ENCODE data around the gene IGF1R. TPM values are rescaled to one million over a fixed set of nuclear protein-coding genes. Genes with fewer than 3 reads are reported as not detected.

Gene IGF1R
- total RNA-seq, 2 donors from 2014 or later = 32.1 to 64.1 TPM

DNA sequence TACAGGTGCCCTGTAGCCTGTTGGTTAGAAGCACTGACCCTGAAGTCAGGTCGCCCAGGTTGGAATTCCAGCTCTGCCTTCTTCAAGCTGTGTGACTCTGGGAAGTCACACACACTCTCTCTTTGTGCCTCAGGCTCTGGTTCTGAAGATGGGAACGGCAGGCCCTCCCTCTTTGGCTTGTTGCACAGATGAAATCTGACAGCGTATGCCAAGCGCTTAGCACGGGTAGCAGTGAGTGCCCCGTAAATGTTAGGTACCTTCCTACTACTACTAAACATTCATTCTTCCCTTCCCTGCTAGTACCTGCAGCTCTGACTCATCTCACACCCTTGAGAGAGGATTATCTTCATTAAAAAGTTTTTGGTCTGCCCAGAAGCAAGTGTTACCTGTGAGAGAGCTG is 220.2 kb downstream of the IGF1R start:
- H3K36me3 ChIP-seq = no peaks in the 10 kb centered on the region
- no peak for DNase-seq (ENCODE audit: low spot score)
- no peak overlapping the region for H3K4me3 ChIP-seq
- H3K27me3 ChIP-seq = no peaks in the 10 kb centered on the region
- TF ChIP-seq CTCF (IDR thresholded peaks at IDR 0.05) = no peak
- H3K4me1 ChIP-seq = peaks cover 0 to 50% of the 10 kb centered on the region in 2 donors
- H3K27ac ChIP-seq = peak overlapping the region; percentile 11 to 18
- H3K9me3 ChIP-seq = no peaks in the 10 kb centered on the region

- H3K4me3 ChIP-seq = no peak overlapping the region
- TF ChIP-seq CTCF (IDR thresholded peaks at IDR 0.05) = no peak
- DNase-seq (ENCODE audit: low spot score) = no peak
- peaks cover 0 to 50% of the 10 kb centered on the region in 2 donors for H3K4me1 ChIP-seq
- no peaks in the 10 kb centered on the region for H3K27me3 ChIP-seq
- H3K27ac ChIP-seq = peak overlapping the region; percentile 72 to 82
- H3K9me3 ChIP-seq = no peaks in the 10 kb centered on the region
- no peaks in the 10 kb centered on the region for H3K36me3 ChIP-seq
These were observed 222.4 kb downstream of the IGF1R start for GRCh38 chr15:98870788-98871187.

DNA sequence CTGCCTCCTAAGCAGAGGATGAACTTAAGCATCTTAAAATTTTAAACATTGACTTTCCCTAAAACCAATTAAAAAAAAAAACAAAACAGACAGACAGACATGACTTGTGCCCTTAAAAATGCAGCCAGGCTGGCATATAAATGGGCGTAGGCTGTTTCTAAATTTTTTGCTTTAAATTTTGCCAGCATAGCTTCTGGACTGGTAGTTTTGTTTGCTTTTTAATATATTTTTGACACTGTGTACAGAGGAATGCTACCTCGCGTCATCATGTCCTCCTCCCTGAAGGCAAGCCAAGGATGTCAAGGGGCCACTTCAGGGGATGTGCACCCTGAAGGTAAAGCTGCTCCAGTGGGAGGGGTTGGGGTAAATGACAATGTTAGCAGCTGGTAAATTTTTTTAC is 224.4 kb downstream of the IGF1R start:
- DNase-seq (ENCODE audit: low spot score) = no peak
- peaks cover 0 to 59% of the 10 kb centered on the region in 2 donors for H3K4me1 ChIP-seq
- H3K27me3 ChIP-seq = no peaks in the 10 kb centered on the region
- no peak overlapping the region for H3K4me3 ChIP-seq
- peak overlapping the region; percentile 72 to 82 for H3K27ac ChIP-seq
- TF ChIP-seq CTCF (IDR thresholded peaks at IDR 0.05) = no peak
- no peaks in the 10 kb centered on the region for H3K36me3 ChIP-seq
- no peaks in the 10 kb centered on the region for H3K9me3 ChIP-seq

DNA sequence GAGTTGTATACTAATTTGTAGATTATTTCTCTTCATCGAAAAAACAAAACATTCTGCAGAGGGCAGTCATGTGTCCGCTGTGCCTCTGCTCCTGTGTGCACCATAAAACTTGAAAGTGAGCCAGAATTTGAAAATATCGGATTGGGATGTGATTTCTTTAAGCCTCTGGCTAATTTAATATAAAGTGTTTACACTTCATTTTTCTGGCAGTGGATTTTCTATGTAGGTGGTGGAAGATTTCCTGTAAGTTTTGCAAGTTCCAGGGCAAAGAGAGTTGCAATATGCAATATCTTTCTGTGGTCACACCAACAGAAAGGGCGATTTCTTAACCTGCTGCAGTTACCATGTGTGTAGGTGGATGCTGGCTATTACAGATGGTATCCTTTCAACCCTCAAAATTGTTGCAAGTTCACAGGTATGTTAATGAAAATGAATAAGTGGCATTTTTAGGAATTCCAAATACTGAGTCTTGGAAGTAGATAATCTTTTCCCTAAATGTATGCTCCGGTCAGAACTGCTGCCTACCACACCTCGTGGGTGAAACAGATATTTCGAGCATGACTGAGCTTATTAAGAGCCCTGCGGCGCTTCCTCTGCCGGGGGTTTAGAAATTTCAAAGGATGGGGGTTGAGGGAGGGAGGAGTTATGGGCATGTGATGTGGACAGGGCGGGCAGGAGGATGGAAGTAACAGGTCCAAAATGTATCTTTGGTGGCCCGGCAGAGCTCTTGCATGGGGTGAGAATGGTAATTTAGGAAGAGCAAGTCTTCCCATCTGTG is 225.3 kb downstream of the IGF1R start:
- no peak for TF ChIP-seq CTCF (IDR thresholded peaks at IDR 0.05)
- Histone ChIP-seq H3K4me1 (peaks cover 0 to 65% of the 10 kb centered on the region in 2 donors), H3K27ac (peak overlapping the region; percentile 72 to 82), H3K9me3 (no peaks in the 10 kb centered on the region), H3K27me3 (no peaks in the 10 kb centered on the region), H3K4me3 (no peak overlapping the region), H3K36me3 (no peaks in the 10 kb centered on the region)
- DNase-seq (ENCODE audit: low spot score) = no peak

- peak overlapping the region; percentile 72 to 82 for H3K27ac ChIP-seq
- DNase-seq (ENCODE audit: low spot score) = no peak
- no peak for TF ChIP-seq CTCF (IDR thresholded peaks at IDR 0.05)
- peaks cover 0 to 65% of the 10 kb centered on the region in 2 donors for H3K4me1 ChIP-seq
- H3K27me3 ChIP-seq = no peaks in the 10 kb centered on the region
- no peaks in the 10 kb centered on the region for H3K9me3 ChIP-seq
- no peaks in the 10 kb centered on the region for H3K36me3 ChIP-seq
- H3K4me3 ChIP-seq = no peak overlapping the region
These were observed 226.0 kb downstream of the IGF1R start for GRCh38 chr15:98874370-98874769.

DNA sequence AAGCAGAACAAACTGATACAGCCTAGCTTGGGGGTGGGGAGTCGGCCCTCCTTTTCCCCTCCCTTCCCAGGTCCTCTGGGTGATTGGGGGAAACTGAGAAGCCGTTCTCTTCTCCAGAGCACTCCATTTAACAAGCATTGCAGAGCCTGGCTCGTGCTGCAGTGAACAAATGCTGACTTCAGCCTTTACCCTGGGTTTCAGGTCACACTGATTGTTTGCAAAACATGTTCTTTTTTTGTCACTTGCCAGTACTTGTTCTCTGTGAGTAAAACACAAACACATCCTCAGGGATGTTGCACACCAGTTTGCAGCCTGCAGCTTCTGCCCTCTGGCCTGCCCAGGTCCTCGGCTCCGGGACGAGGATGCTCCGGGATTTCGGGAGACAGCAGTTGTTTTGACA is 226.4 kb downstream of the IGF1R start:
- Histone ChIP-seq H3K9me3 (no peaks in the 10 kb centered on the region), H3K27me3 (no peaks in the 10 kb centered on the region), H3K36me3 (no peaks in the 10 kb centered on the region), H3K4me1 (peaks cover 0 to 64% of the 10 kb centered on the region in 2 donors), H3K4me3 (no peak overlapping the region), H3K27ac (peak overlapping the region; percentile 72 to 82)
- TF ChIP-seq CTCF (IDR thresholded peaks at IDR 0.05) = no peak
- DNase-seq (ENCODE audit: low spot score) = no peak

Data from right atrium auricular region (tissue), 2 donors.